ENCODE results near the gene AGXT.

AGXT gene

GRCh38 chr2:240886023-240886565 lies 17.5 kb downstream of the AGXT start:
- Histone ChIP-seq H3K9ac (ENCODE audit: low read length) (no peak overlapping the region), H2AFZ (ENCODE audit: low read length) (no peak overlapping the region), H3K4me2 (ENCODE audit: low read length) (no peak overlapping the region), H3K27ac (ENCODE audit: low read depth, low read length, poor library complexity, severe bottlenecking) (no peak overlapping the region), H4K20me1 (ENCODE audit: insufficient read depth, low read length) (no peaks in the 10 kb centered on the region), H3K27me3 (ENCODE audit: insufficient read depth, low read length) (0 out of 2 replicates have a peak, but pooled peaks cover 4% of the 10 kb centered on the region), H3K79me2 (ENCODE audit: insufficient read depth, low read length) (no peaks in the 10 kb centered on the region), H3K9me3 (ENCODE audit: low read length) (no peaks in the 10 kb centered on the region), H3K9me2 (ENCODE audit: low read depth, low read length) (no peaks in the 10 kb centered on the region), H3K36me3 (ENCODE audit: insufficient read depth, low read length) (no peaks in the 10 kb centered on the region), H3K4me1 (ENCODE audit: insufficient read depth, low read length, severe bottlenecking) (no peaks in the 10 kb centered on the region), H3K4me3 (ENCODE audit: low read depth, low read length, poor library complexity, severe bottlenecking) (no peak overlapping the region), H3F3A (ENCODE audit: insufficient read depth, low read length) (no peaks in the 10 kb centered on the region)
- TF ChIP-seq EZH2 (IDR thresholded peaks at IDR 0.05; ENCODE audit: borderline replicate concordance, low read length): no peak

DNA sequence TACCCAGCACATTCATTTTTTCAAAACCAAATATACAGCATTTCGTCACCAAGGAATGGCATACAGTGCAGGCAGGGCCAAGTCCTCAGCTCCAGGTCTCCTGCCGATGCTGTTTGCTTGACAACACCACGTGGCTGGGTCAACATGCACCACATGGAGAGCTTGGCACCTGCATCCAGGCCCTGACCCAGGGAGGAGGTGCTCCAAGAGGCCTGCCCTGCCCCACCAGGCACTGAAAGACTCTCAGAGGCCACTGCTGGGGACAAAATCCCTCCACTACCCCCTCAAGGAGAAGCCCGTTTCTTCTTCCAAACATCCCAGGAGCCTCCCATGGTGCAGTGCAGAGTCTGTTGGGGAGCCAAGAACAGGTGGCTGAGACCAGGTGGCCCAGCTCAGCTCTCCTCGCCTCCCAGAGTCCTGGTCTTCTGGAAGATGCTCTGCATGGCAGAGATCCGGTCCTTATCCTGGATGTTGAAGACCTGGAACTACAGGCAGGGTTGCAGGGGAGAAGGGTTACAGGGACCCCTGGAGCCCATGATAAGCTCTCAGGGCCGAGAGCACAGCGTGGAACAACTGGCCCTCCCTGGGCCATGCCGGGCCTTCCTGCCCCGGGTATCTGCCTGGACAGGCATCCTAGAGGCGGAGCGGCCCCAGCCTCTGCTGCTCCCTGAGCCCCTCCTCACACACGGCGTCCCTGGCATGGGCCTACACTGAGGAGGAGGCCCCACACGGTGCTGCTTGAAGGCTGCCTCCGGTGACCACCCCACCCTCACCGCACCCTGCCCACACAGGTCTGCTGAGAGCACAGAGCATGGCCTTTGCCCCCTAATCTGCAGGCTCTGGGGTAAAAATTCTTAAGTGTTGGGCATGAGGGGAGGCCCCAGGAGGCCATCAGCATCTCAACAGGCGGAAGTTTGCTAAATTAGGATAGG lies 18.3 kb downstream of the AGXT start:
- Histone ChIP-seq H3K36me3 (ENCODE audit: insufficient read depth, low read length) (no peaks in the 10 kb centered on the region), H3K27me3 (ENCODE audit: insufficient read depth, low read length) (0 out of 2 replicates have a peak, but pooled peaks cover 4% of the 10 kb centered on the region), H2AFZ (ENCODE audit: low read length) (no peak overlapping the region), H3K4me2 (ENCODE audit: low read length) (no peak overlapping the region), H3K4me3 (ENCODE audit: low read depth, low read length, poor library complexity, severe bottlenecking) (no peak overlapping the region), H4K20me1 (ENCODE audit: insufficient read depth, low read length) (no peaks in the 10 kb centered on the region), H3K4me1 (ENCODE audit: insufficient read depth, low read length, severe bottlenecking) (no peaks in the 10 kb centered on the region), H3K9me2 (ENCODE audit: low read depth, low read length) (no peaks in the 10 kb centered on the region), H3F3A (ENCODE audit: insufficient read depth, low read length) (no peaks in the 10 kb centered on the region), H3K9me3 (ENCODE audit: low read length) (no peaks in the 10 kb centered on the region), H3K27ac (ENCODE audit: low read depth, low read length, poor library complexity, severe bottlenecking) (no peak overlapping the region), H3K79me2 (ENCODE audit: insufficient read depth, low read length) (no peaks in the 10 kb centered on the region), H3K9ac (ENCODE audit: low read length) (no peak overlapping the region)
- TF ChIP-seq EZH2 (IDR thresholded peaks at IDR 0.05; ENCODE audit: borderline replicate concordance, low read length): no peak
- TF ChIP-seq, protein P1, sequence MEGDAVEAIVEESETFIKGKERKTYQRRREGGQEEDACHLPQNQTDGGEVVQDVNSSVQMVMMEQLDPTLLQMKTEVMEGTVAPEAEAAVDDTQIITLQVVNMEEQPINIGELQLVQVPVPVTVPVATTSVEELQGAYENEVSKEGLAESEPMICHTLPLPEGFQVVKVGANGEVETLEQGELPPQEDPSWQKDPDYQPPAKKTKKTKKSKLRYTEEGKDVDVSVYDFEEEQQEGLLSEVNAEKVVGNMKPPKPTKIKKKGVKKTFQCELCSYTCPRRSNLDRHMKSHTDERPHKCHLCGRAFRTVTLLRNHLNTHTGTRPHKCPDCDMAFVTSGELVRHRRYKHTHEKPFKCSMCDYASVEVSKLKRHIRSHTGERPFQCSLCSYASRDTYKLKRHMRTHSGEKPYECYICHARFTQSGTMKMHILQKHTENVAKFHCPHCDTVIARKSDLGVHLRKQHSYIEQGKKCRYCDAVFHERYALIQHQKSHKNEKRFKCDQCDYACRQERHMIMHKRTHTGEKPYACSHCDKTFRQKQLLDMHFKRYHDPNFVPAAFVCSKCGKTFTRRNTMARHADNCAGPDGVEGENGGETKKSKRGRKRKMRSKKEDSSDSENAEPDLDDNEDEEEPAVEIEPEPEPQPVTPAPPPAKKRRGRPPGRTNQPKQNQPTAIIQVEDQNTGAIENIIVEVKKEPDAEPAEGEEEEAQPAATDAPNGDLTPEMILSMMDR (IDR thresholded peaks at IDR 0.05; ENCODE audit: low read length): no peak

GRCh38 chr2:240887631-240888030 lies 19.0 kb downstream of the AGXT start:
- H3K27me3 ChIP-seq (ENCODE audit: insufficient read depth, low read length): 0 out of 2 replicates have a peak, but pooled peaks cover 4% of the 10 kb centered on the region
- no peaks in the 10 kb centered on the region for H4K20me1 ChIP-seq (ENCODE audit: insufficient read depth, low read length)
- no peak overlapping the region for H2AFZ ChIP-seq (ENCODE audit: low read length)
- no peaks in the 10 kb centered on the region for H3F3A ChIP-seq (ENCODE audit: insufficient read depth, low read length)
- H3K79me2 ChIP-seq (ENCODE audit: insufficient read depth, low read length): no peaks in the 10 kb centered on the region
- H3K4me1 ChIP-seq (ENCODE audit: insufficient read depth, low read length, severe bottlenecking): no peaks in the 10 kb centered on the region
- H3K36me3 ChIP-seq (ENCODE audit: insufficient read depth, low read length): no peaks in the 10 kb centered on the region
- no peak overlapping the region for H3K27ac ChIP-seq (ENCODE audit: low read depth, low read length, poor library complexity, severe bottlenecking)
- H3K9me2 ChIP-seq (ENCODE audit: low read depth, low read length): no peaks in the 10 kb centered on the region
- H3K9me3 ChIP-seq (ENCODE audit: low read length): no peaks in the 10 kb centered on the region
- no peak overlapping the region for H3K4me3 ChIP-seq (ENCODE audit: low read depth, low read length, poor library complexity, severe bottlenecking)
- H3K9ac ChIP-seq (ENCODE audit: low read length): no peak overlapping the region
- no peak for TF ChIP-seq EZH2 (IDR thresholded peaks at IDR 0.05; ENCODE audit: borderline replicate concordance, low read length)
- TF ChIP-seq, protein P1 (IDR thresholded peaks at IDR 0.05; ENCODE audit: low read length): no peak
- H3K4me2 ChIP-seq (ENCODE audit: low read length): no peak overlapping the region

Data from OCI-LY1 (cell line).